Medulla oblongata (tissue), 1 donor: ENCODE measurements around the gene HSBP1L1.
A peak's percentile ranks its signal among the peaks of the same experiment; 100 is the strongest.
"Not testable (repeated sequence)": the region's sequence is repeated elsewhere in the genome, so short reads cannot be mapped to it uniquely, and the experiment has no call there.

Experiments used
- DNase-seq: peaks from one replicate; pipeline ENCODE4 v3.0.0-alpha.2; 2015; ENCODE audit errors: extremely low spot score

The HSBP1L1 gene

GRCh38 chr18:79945118-79946042, 19.1 kb upstream of the HSBP1L1 start:
- no peak for DNase-seq

GRCh38 chr18:79947054-79947755, 17.2 kb upstream of the HSBP1L1 start:
- no peak for DNase-seq

- peak; percentile 46 for DNase-seq
Measured at GRCh38 chr18:79947881-79948610, 16.4 kb upstream of the HSBP1L1 start.

- no peak for DNase-seq
Measured at GRCh38 chr18:79948719-79949411, 15.6 kb upstream of the HSBP1L1 start.

- DNase-seq: peak; percentile 53
Measured at GRCh38 chr18:79949697-79950487, 14.6 kb upstream of the HSBP1L1 start.

GRCh38 chr18:79950515-79951341, 13.7 kb upstream of the HSBP1L1 start:
- DNase-seq: peak; percentile 20

GRCh38 chr18:79951545-79952455, 12.6 kb upstream of the HSBP1L1 start, which contains the start of gene SLC66A2:
Gene SLC66A2 (minus strand): TSS chr18:79951653. CDS start chr18:79950926, 727 bp downstream.
- DNase-seq: peak; percentile 91

- no peak for DNase-seq
Measured at GRCh38 chr18:79952456-79952995, 11.9 kb upstream of the HSBP1L1 start.

- DNase-seq: no peak
Measured at GRCh38 chr18:79952996-79953559, 11.4 kb upstream of the HSBP1L1 start.

- DNase-seq: no peak
Measured at GRCh38 chr18:79953971-79954651, 10.3 kb upstream of the HSBP1L1 start.

- peak; percentile 58 for DNase-seq
Measured at GRCh38 chr18:79954791-79955190, 9.7 kb upstream of the HSBP1L1 start.

GRCh38 chr18:79955302-79956075, 9.0 kb upstream of the HSBP1L1 start:
- DNase-seq: no peak

GRCh38 chr18:79956276-79956675, 8.2 kb upstream of the HSBP1L1 start:
- no peak for DNase-seq

- no peak for DNase-seq
Measured at GRCh38 chr18:79958981-79959380, 5.5 kb upstream of the HSBP1L1 start.

- DNase-seq: not testable (repeated sequence)
Measured at GRCh38 chr18:79960161-79960801, 4.2 kb upstream of the HSBP1L1 start.

- no peak for DNase-seq
Measured at GRCh38 chr18:79960921-79961526, 3.4 kb upstream of the HSBP1L1 start.
